Esophagus squamous epithelium (tissue), 5 donors: ENCODE data around the gene SF1. TPM values are rescaled to one million over a fixed set of nuclear protein-coding genes. Genes with fewer than 3 reads are reported as not detected.

ENCODE experiments used
- DNase-seq: peaks from one replicate; lab custom pipeline; 2025; lab: John Stamatoyannopoulos, UW
- H3K27ac ChIP-seq, 4 donors: fragments of 200-600 bp; sonication (generic); one replicate each; pipeline ENCODE4 v1.5.1; 2016 to 2019; ENCODE audit warnings: mild to moderate bottlenecking in 1 of 4
- H3K27me3 ChIP-seq, 4 donors: fragments of 200-600 bp; sonication (generic); 1 replicate in 3 of 4; 2 replicates in 1 of 4; pipeline versions ENCODE4 v1.5.1 to v1.6.0; 2017 to 2021; ENCODE audit warnings: antibody characterized with exemption in 1 of 4
- H3K36me3 ChIP-seq, 3 donors: fragments of 200-600 bp; sonication (generic); one replicate each; pipeline ENCODE4 v1.5.1; 2016 to 2019
- H3K4me1 ChIP-seq, 3 donors: fragments of 200-600 bp; sonication (generic); one replicate each; pipeline ENCODE4 v1.5.1; 2017 to 2019
- H3K4me3 ChIP-seq, 4 donors: fragments of 200-600 bp; sonication (generic); 1 replicate in 3 of 4; 2 replicates in 1 of 4; pipeline ENCODE4 v1.5.1; 2016 to 2019; ENCODE audit warnings: mild to moderate bottlenecking in 2 of 4, moderate library complexity in 1 of 4
- H3K9me3 ChIP-seq, 3 donors: fragments of 200-600 bp; sonication (generic); one replicate each; pipeline ENCODE4 v1.5.1; 2016 to 2019
- CTCF ChIP-seq, 6 experiments: fragments of 450-650 bp in 4 of 6; fragments of 200-600 bp in 2 of 6; sonication (generic) in 2 of 6; IDR thresholded peaks; one replicate each; pipeline ENCODE4 v1.5.1; 2016 to 2019; ENCODE audit warnings: antibody characterized with exemption in 6 of 6, mild to moderate bottlenecking in 4 of 6, moderate library complexity in 4 of 6
- POLR2A ChIP-seq, 4 donors: fragments of 450-650 bp; IDR thresholded peaks; one replicate each; pipeline ENCODE4 v1.6.1; 2017; ENCODE audit warnings: antibody characterized with exemption in 4 of 4, mild to moderate bottlenecking in 4 of 4, moderate library complexity in 3 of 4
- WGBS, 2 donors: methylation state at CpG; one replicate each; pipeline ENCODE4 v1.1.5; 2018; 5-methylcytosine and 5-hydroxymethylcytosine counted together
- intact Hi-C: fragments of 100-400 bp; cut with DNase I; formaldehyde crosslinking; loops from one replicate; pipeline ENCODE4 v1.15.0; 2022
- total RNA-seq, 4 donors: library from RNA; depleted of rRNA; stranded (reverse); fragments of >200 nt; gene quantifications; one replicate each; pipeline ENCODE4 v1.1.0, GENCODE V29; 2016
- donor health status: DM: yes; HTN: yes; CAD: no.

Gene SF1
- total RNA-seq, 4 donors from 2014 or later = 136 to 292 (median 223) TPM

GRCh38 chr11:64762674-64763525 lies 15.4 kb downstream of the SF1 start:
- H3K27me3 ChIP-seq = no peaks in the 10 kb centered on the region
- 25 to 26% methylated on average over 11 to 13 of the region's 13 CpGs for WGBS, 2 donors
- DNase-seq = no peak
- TF ChIP-seq POLR2A (IDR thresholded peaks at IDR 0.05) (no peak), CTCF (IDR thresholded peaks at IDR 0.05) (no peak)
- no peaks in the 10 kb centered on the region for H3K9me3 ChIP-seq
- intact Hi-C loops = no loop called here
- H3K4me3 ChIP-seq = no peak overlapping the region
- H3K27ac ChIP-seq = peak overlapping the region; percentile 59 to 82 (median 74)
- peaks cover 40 to 60% (median 48%) of the 10 kb centered on the region in 3 donors for H3K36me3 ChIP-seq
- peaks cover 25 to 95% (median 55%) of the 10 kb centered on the region in 3 donors for H3K4me1 ChIP-seq

GRCh38 chr11:64762277-64762673 lies 16.1 kb downstream of the SF1 start:
- Histone ChIP-seq H3K36me3 (peaks cover 34 to 53% (median 42%) of the 10 kb centered on the region in 3 donors), H3K4me3 (no peak overlapping the region), H3K27ac (peak overlapping the region; percentile 59 to 82 (median 74)), H3K4me1 (peaks cover 25 to 89% (median 55%) of the 10 kb centered on the region in 3 donors), H3K27me3 (no peaks in the 10 kb centered on the region), H3K9me3 (no peaks in the 10 kb centered on the region)
- no peak for TF ChIP-seq POLR2A (IDR thresholded peaks at IDR 0.05)
- no peak for TF ChIP-seq CTCF (IDR thresholded peaks at IDR 0.05)
- intact Hi-C loops = no loop called here
- WGBS, 2 donors = 34 to 47% methylated on average over 5 of the region's 5 CpGs
- no peak for DNase-seq

GRCh38 chr11:64760759-64761420 lies 17.5 kb downstream of the SF1 start:
- Histone ChIP-seq H3K27ac (peak overlapping the region in 3 of 4 donors; percentile 47 to 85 (median 82)), H3K27me3 (no peaks in the 10 kb centered on the region), H3K4me3 (no peak overlapping the region), H3K9me3 (no peaks in the 10 kb centered on the region), H3K36me3 (peaks cover 22 to 39% (median 29%) of the 10 kb centered on the region in 3 donors), H3K4me1 (peaks cover 25 to 75% (median 55%) of the 10 kb centered on the region in 3 donors)
- WGBS, 2 donors = 60 to 62% methylated on average over 6 to 7 of the region's 7 CpGs
- intact Hi-C loops = no loop called here
- DNase-seq = no peak
- TF ChIP-seq CTCF (IDR thresholded peaks at IDR 0.05) (no peak), POLR2A (IDR thresholded peaks at IDR 0.05) (no peak)

- no peaks in the 10 kb centered on the region for H3K9me3 ChIP-seq
- peaks cover 25 to 66% (median 52%) of the 10 kb centered on the region in 3 donors for H3K4me1 ChIP-seq
- 59 to 73% methylated on average over 7 to 10 of the region's 24 CpGs for WGBS, 2 donors
- H3K36me3 ChIP-seq = peaks cover 14 to 31% (median 21%) of the 10 kb centered on the region in 3 donors
- H3K27ac ChIP-seq = peak within 1 kb of the TSS; percentile 37 to 85 (median 64)
- no peaks in the 10 kb centered on the region for H3K27me3 ChIP-seq
- DNase-seq = no peak
- TF ChIP-seq POLR2A (IDR thresholded peaks at IDR 0.05) (no peak), CTCF (IDR thresholded peaks at IDR 0.05) (no peak)
- intact Hi-C loops = no loop called here
- H3K4me3 ChIP-seq = peak within 1 kb of the TSS in 3 of 4 donors; percentile 14 to 44 (median 21)
These were observed 18.3 kb downstream of the SF1 start, which contains the start of gene PYGM for GRCh38 chr11:64759722-64760719. Gene PYGM, minus strand, starts transcription at chr11:64759974. Its CDS starts 76 bp downstream, at chr11:64759898.
